DOHH2 (cell line): ENCODE measurements around the gene IL20.

Experiments
- H3F3A ChIP-seq: fragments of 200-600 bp; sonication (generic), shearing (Covaris generic); 2 replicates; pipeline ENCODE4 v1.6.0; 2016; ENCODE audit warnings: antibody characterized with exemption, mild to moderate bottlenecking; ENCODE audit not compliant: control insufficient read depth, insufficient read depth
- H3K27ac ChIP-seq: fragments of 200-600 bp; sonication (generic); 2 replicates; pipeline ENCODE4 v1.5.1; 2014; ENCODE audit warnings: low read depth, mild to moderate bottlenecking, low read length, moderate library complexity
- H3K27me3 ChIP-seq: fragments of 200-600 bp; sonication (generic); 2 replicates; pipeline ENCODE4 v1.6.1; 2014; ENCODE audit warnings: mild to moderate bottlenecking, low read length, mixed read lengths; ENCODE audit not compliant: control insufficient read depth
- H3K36me3 ChIP-seq: fragments of 200-600 bp; sonication (generic); 2 replicates; pipeline ENCODE4 v1.6.1; 2014; ENCODE audit warnings: mild to moderate bottlenecking, low read length, moderate library complexity, mixed read lengths; ENCODE audit not compliant: control insufficient read depth
- H3K4me1 ChIP-seq: fragments of 200-600 bp; sonication (generic); 2 replicates; pipeline ENCODE4 v1.6.1; 2014; ENCODE audit warnings: mild to moderate bottlenecking, low read length, mixed read lengths; ENCODE audit not compliant: control insufficient read depth
- H3K4me2 ChIP-seq: fragments of 200-600 bp; sonication (generic); 2 replicates; pipeline ENCODE4 v1.6.0; 2014; ENCODE audit warnings: mild to moderate bottlenecking, low read length, moderate library complexity
- H3K4me3 ChIP-seq: fragments of 200-600 bp; sonication (generic); 2 replicates; pipeline ENCODE4 v1.5.1; 2014; ENCODE audit warnings: mild to moderate bottlenecking, low read length, mixed read lengths
- H3K79me2 ChIP-seq: fragments of 200-600 bp; sonication (generic); 2 replicates; pipeline ENCODE4 v1.6.1; 2014; ENCODE audit warnings: mild to moderate bottlenecking, low read length, mixed read lengths; ENCODE audit not compliant: control insufficient read depth
- H3K9me2 ChIP-seq: fragments of 200-600 bp; sonication (generic); replicated peaks from 2 replicates; pipeline ENCODE4 v1.6.1; 2014; ENCODE audit warnings: mild to moderate bottlenecking, low read length, mixed read lengths; ENCODE audit not compliant: control insufficient read depth
- H3K9me3 ChIP-seq: fragments of 200-600 bp; sonication (generic); 2 replicates; pipeline ENCODE4 v1.6.1; 2014; ENCODE audit warnings: antibody characterized with exemption, low read length, mixed read lengths; ENCODE audit not compliant: control insufficient read depth, insufficient read depth
- H4K20me1 ChIP-seq: fragments of 200-600 bp; sonication (generic); 2 replicates; pipeline ENCODE4 v1.6.0; 2014; ENCODE audit warnings: low read depth, mild to moderate bottlenecking, antibody characterized with exemption, low read length, moderate library complexity; ENCODE audit not compliant: control insufficient read depth, insufficient read depth
- CTCF ChIP-seq: fragments of 200-600 bp; sonication (generic); IDR thresholded peaks from one replicate; pipeline ENCODE4 v1.5.1; 2014; ENCODE audit warnings: antibody characterized with exemption, mild to moderate bottlenecking, low read depth, low read length; ENCODE audit not compliant: poor library complexity, severe bottlenecking
- EZH2phosphoT487 ChIP-seq: fragments of 200-600 bp; sonication (generic); IDR thresholded peaks from 2 replicates; pipeline ENCODE4 v1.6.1; 2017; ENCODE audit warnings: borderline replicate concordance, mild to moderate bottlenecking, antibody characterized with exemption, low read length, moderate library complexity, mixed read lengths

IL20 gene, protein sequence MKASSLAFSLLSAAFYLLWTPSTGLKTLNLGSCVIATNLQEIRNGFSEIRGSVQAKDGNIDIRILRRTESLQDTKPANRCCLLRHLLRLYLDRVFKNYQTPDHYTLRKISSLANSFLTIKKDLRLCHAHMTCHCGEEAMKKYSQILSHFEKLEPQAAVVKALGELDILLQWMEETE

DNA sequence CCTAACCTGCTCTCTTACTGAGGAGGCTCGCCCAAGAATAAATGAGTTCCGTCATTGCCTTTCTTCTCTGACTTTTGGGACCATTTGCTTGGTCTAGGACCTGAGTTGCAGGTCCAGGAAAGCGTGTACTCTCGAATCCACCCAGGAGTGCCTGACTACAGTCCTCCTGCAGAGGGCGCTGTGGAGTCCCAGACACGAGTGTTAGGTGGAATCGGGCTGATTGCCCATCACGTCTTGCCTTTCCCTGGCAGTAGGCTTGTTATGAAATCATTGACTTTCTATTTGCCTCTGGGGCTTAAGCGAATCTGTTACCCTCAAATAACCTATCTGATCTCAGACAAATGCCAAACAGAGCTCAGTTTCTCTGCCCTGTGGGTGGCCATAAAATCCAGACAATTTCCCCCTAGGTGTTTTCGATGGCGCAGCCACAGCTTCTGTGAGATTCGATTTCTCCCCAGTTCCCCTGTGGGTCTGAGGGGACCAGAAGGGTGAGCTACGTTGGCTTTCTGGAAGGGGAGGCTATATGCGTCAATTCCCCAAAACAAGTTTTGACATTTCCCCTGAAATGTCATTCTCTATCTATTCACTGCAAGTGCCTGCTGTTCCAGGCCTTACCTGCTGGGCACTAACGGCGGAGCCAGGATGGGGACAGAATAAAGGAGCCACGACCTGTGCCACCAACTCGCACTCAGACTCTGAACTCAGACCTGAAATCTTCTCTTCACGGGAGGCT is at the start of gene IL20:
TSS of gene IL20 (plus strand) at position 685 of the 733 bp plus-strand sequence. CDS start 230 bp downstream, outside the sequence.
- Histone ChIP-seq H3K4me3 (no peak within 1 kb of the TSS), H3F3A (no peaks in the 10 kb centered on the region), H3K27me3 (peaks cover 25% of the 10 kb centered on the region), H3K79me2 (no peaks in the 10 kb centered on the region), H3K27ac (no peak within 1 kb of the TSS), H3K4me1 (no peaks in the 10 kb centered on the region), H3K9me2 (no peaks in the 10 kb centered on the region), H3K9me3 (no peaks in the 10 kb centered on the region), H3K36me3 (no peaks in the 10 kb centered on the region), H3K4me2 (no peak within 1 kb of the TSS), H4K20me1 (no peaks in the 10 kb centered on the region)
- TF ChIP-seq CTCF (peak; percentile 86), EZH2phosphoT487 (no peak)

GRCh38 chr1:206816390-206817287 is 48.8 kb upstream of the IL20 start:
- Histone ChIP-seq H3K4me1 (no peaks in the 10 kb centered on the region), H3K9me3 (peaks cover 8% of the 10 kb centered on the region), H3K27me3 (peaks cover 10% of the 10 kb centered on the region; the same call in 1 of the 2 replicates), H3K36me3 (no peaks in the 10 kb centered on the region), H3K9me2 (no peaks in the 10 kb centered on the region), H3K4me3 (no peak overlapping the region), H3F3A (no peaks in the 10 kb centered on the region), H4K20me1 (no peaks in the 10 kb centered on the region), H3K4me2 (no peak overlapping the region), H3K79me2 (no peaks in the 10 kb centered on the region), H3K27ac (no peak overlapping the region)
- TF ChIP-seq CTCF = no peak
- no peak for TF ChIP-seq EZH2phosphoT487

- TF ChIP-seq EZH2phosphoT487 (no peak), CTCF (no peak)
- peaks cover 5% of the 10 kb centered on the region; the same call in 1 of the 2 replicates for H3K4me1 ChIP-seq
- H3K27ac ChIP-seq = no peak overlapping the region
- H3K9me2 ChIP-seq = no peaks in the 10 kb centered on the region
- no peaks in the 10 kb centered on the region for H3F3A ChIP-seq
- H3K36me3 ChIP-seq = no peaks in the 10 kb centered on the region
- peaks cover 14% of the 10 kb centered on the region for H3K27me3 ChIP-seq
- H3K4me2 ChIP-seq = no peak overlapping the region
- H3K4me3 ChIP-seq = no peak overlapping the region
- H3K9me3 ChIP-seq = no peaks in the 10 kb centered on the region
- H3K79me2 ChIP-seq = no peaks in the 10 kb centered on the region
- H4K20me1 ChIP-seq = no peaks in the 10 kb centered on the region
Observed at GRCh38 chr1:206821493-206821892, 43.9 kb upstream of the IL20 start.
